Stimulated activated effector memory CD8-positive, alpha-beta T cell treated with anti-CD3 and anti-CD28 coated beads, Interleukin-12 subunit alpha, Interleukin-12 subunit beta, amount 100 ng/mL, for 72 hours (primary cell): ENCODE results near the gene AARS2.

ENCODE experiments used
- ATAC-seq: fragments of 150-1000 bp; cut with Tn5 transposase; 2 replicates; pipeline ENCODE4 v1.10.0; 2021
- DNase-seq, 2 donors: peaks; one replicate each; pipeline ENCODE4 v3.0.0; 2021 to 2022; ENCODE audit warnings: low spot score in 2 of 2
- H3K27ac Mint-ChIP-seq: one replicate; pipeline ENCODE4 v1.8.0; 2022; ENCODE audit warnings: mild to moderate bottlenecking, mixed read lengths
- H3K36me3 Mint-ChIP-seq: one replicate; pipeline ENCODE4 v1.8.0; 2022; ENCODE audit warnings: mild to moderate bottlenecking, mixed read lengths
- H3K4me1 Mint-ChIP-seq: one replicate; pipeline ENCODE4 v1.8.0; 2022; ENCODE audit warnings: mixed read lengths
- H3K4me3 Mint-ChIP-seq: one replicate; pipeline ENCODE4 v1.8.0; 2022; ENCODE audit warnings: mild to moderate bottlenecking, mixed read lengths
- H3K9me3 Mint-ChIP-seq: one replicate; pipeline ENCODE4 v1.8.0; 2022; ENCODE audit warnings: mixed read lengths

The AARS2 gene

DNA sequence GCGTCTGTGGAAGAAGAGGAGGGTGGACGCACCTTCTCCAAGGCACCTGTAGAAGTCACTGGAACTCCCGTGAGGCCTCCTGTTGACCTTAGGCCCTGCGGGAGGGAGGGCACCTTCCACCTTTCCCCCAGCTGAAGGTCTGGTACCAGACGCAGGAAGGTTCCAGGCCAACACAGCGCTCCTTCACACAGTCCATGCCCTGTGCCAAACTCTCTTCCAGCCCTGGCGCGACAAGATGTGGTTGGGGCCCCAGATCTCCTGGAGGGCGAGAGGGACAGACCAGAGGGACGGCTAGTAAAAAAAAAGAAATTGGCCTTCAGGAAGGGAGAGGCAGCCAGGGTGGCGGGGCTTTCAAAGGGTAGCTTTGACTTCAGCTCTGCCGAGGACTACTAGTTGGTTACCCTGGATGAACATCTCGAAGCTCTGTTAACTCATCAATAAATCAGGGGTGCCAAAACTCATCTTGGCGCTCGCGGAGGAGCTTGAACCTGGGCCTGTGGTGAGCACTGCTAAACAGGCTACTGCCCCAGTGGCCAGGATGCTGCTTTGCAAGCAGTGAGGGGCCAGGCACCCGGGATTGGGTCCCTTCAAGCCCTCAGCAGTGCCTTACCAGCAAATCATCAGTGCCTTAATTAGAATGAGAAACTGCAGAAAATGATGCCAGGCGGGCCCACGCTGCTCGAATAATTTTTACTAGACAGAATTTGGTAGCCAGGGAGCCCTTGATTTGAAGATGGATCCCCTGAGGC is 14.9 kb downstream of the AARS2 start:
- Mint-ChIP-seq H3K27ac (no peak overlapping the region), H3K4me3 (peak overlapping the region; percentile 50), H3K9me3 (no peaks in the 10 kb centered on the region), H3K4me1 (peaks cover 15% of the 10 kb centered on the region), H3K36me3 (peaks cover 28% of the 10 kb centered on the region)
- no peak for DNase-seq
- no peak for ATAC-seq

- no peaks in the 10 kb centered on the region for H3K9me3 Mint-ChIP-seq
- peaks cover 26% of the 10 kb centered on the region for H3K36me3 Mint-ChIP-seq
- peaks cover 15% of the 10 kb centered on the region for H3K4me1 Mint-ChIP-seq
- DNase-seq (peak in 1 of 2 donors; percentile 28), ATAC-seq (peak; percentile 81)
- no peak overlapping the region for H3K27ac Mint-ChIP-seq
- H3K4me3 Mint-ChIP-seq, result peak overlapping the region; percentile 50
Measured at GRCh38 chr6:44297063-44298038, 15.8 kb downstream of the AARS2 start.

DNA sequence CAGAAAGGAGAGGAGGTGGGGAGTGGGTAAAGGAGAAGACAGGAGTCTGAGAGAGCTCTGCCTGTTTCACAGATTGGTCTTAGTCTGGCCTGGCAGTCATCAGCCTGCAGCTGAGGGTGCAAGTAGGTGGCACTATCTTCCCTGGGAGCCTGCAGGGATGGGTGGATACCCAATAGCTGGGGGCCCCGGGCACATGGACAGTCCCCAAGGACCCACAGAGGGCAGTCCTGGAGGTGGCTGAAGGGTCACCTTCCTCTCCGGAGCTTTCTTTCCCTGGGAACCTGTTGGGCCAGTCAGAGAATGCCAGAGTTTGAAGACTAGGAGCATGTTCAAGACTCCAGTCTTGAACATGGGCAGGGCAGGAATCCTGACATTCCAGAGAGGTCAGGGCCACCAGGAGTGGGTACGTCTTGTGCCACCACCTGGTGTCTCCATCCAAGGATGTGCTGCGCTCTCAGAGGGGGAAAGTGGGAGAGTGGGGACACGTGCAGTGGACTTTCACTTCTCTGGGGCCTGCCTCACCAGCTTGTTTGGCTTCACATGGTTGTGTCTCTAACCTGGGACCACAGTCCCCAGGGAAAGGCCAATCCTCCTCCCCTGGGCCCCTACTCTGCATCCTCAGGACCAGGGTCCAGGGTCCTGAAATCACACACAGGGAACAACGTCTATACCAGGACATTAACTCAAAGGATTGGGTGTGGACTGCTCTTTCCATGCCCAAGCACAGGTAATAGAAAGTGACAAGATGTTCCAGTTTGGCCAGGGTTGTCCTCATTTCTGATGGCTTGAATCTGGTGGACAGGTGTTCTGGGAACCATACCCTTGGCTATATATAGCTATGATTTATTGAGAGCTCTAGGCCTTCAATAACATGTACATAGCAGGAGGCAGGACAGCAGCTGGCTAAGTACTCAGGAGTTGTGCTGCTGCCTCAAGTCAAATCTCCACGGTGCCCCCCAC is 18.0 kb downstream of the AARS2 start:
- no peak overlapping the region for H3K4me3 Mint-ChIP-seq
- ATAC-seq, result no peak
- H3K4me1 Mint-ChIP-seq, result peaks cover 15% of the 10 kb centered on the region
- H3K9me3 Mint-ChIP-seq, result no peaks in the 10 kb centered on the region
- H3K27ac Mint-ChIP-seq, result no peak overlapping the region
- no peak for DNase-seq
- peaks cover 8% of the 10 kb centered on the region for H3K36me3 Mint-ChIP-seq

DNA sequence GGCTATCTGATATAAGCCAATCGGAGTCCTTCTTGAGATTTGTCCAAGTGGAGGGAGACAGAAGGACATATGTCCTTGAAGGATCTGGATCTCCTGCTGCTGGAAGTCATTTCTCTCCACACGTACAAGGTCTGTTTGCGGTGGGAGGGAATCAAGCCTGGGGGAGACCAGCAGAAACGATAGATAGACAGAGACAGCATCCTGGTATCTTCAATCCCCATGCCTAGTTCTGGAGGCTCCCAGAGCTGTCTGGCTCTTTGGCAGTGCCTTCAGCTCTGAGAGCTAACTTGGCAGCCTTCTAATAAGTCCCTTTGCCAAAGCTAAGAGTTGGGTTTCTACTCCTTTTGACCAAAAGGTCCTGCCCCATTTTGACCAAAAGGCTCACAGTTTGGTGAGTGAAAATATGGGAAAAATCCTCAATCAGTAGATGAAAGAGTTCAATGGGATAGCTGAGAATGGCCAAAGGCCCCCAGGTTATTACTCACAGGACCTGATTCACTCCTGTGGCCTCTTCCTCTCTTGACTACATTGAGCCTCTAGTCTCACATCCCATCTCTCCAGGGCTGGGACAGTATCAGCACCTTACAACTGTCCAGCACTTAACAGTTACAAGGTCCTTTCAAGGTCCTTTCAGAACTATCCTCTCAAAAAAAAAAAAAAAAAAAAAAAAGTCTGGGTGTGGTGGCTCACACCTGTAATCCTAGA is 20.3 kb downstream of the AARS2 start:
- no peak overlapping the region for H3K4me3 Mint-ChIP-seq

GRCh38 chr6:44291841-44292240 is 21.3 kb downstream of the AARS2 start:
- H3K9me3 Mint-ChIP-seq, result no peaks in the 10 kb centered on the region
- no peak overlapping the region for H3K27ac Mint-ChIP-seq
- DNase-seq (no peak), ATAC-seq (no peak)
- peaks cover 6% of the 10 kb centered on the region for H3K4me1 Mint-ChIP-seq
- no peak overlapping the region for H3K4me3 Mint-ChIP-seq
- peaks cover 5% of the 10 kb centered on the region for H3K36me3 Mint-ChIP-seq

More for the DNA sequence above, 20.3 kb downstream of the AARS2 start:
- Mint-ChIP-seq H3K27ac (no peak overlapping the region), H3K9me3 (no peaks in the 10 kb centered on the region), H3K4me1 (peaks cover 10% of the 10 kb centered on the region), H3K36me3 (peaks cover 5% of the 10 kb centered on the region)
- ATAC-seq, result no peak
- no peak for DNase-seq

- H3K4me3 Mint-ChIP-seq, result no peak overlapping the region
- DNase-seq (no peak), ATAC-seq (no peak)
- H3K4me1 Mint-ChIP-seq, result no peaks in the 10 kb centered on the region
- no peak overlapping the region for H3K27ac Mint-ChIP-seq
- H3K9me3 Mint-ChIP-seq, result no peaks in the 10 kb centered on the region
- peaks cover 5% of the 10 kb centered on the region for H3K36me3 Mint-ChIP-seq
Measured at GRCh38 chr6:44289726-44290260, 23.4 kb downstream of the AARS2 start.

DNA sequence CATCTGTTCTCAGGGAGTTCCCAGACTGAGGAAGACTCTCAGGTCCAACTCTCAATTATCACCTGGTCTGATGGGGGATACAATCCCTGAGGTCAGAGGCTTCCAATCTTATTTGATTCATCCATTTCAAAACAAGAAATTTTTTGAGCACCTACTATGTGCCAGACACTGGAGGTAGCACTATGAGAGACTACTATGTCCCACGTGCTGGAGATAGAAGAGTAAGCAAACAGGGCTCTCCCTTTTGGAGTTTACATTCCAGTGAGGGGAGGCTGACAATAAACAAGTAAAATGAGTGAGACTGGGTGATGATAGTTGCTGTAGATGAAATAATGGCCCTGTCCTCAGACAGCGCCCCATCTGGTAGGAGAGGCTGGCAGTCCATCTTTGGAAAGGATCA is 26.4 kb downstream of the AARS2 start:
- H3K4me1 Mint-ChIP-seq, result no peaks in the 10 kb centered on the region
- H3K27ac Mint-ChIP-seq, result no peak overlapping the region
- no peaks in the 10 kb centered on the region for H3K9me3 Mint-ChIP-seq
- DNase-seq (no peak), ATAC-seq (no peak)
- no peak overlapping the region for H3K4me3 Mint-ChIP-seq
- H3K36me3 Mint-ChIP-seq, result peaks cover 5% of the 10 kb centered on the region

DNA sequence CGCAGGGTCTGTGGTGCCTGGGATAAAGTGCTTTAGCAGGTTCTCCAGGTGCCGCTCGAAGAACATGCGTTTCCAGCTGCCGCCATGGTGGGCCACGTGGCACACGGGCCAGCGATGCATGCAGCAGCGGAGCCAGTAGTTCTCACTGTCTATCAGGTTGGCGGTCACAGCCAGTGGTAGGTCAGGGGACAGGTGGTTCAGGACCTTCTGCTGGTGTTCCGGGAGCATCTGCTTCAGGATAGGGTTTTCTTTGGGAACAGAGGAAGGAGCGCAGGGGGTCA is 26.9 kb downstream of the AARS2 start:
- DNase-seq (no peak), ATAC-seq (no peak)
- H3K36me3 Mint-ChIP-seq, result peaks cover 5% of the 10 kb centered on the region
- H3K4me3 Mint-ChIP-seq, result no peak overlapping the region
- no peak overlapping the region for H3K27ac Mint-ChIP-seq
- H3K9me3 Mint-ChIP-seq, result no peaks in the 10 kb centered on the region
- no peaks in the 10 kb centered on the region for H3K4me1 Mint-ChIP-seq

DNA sequence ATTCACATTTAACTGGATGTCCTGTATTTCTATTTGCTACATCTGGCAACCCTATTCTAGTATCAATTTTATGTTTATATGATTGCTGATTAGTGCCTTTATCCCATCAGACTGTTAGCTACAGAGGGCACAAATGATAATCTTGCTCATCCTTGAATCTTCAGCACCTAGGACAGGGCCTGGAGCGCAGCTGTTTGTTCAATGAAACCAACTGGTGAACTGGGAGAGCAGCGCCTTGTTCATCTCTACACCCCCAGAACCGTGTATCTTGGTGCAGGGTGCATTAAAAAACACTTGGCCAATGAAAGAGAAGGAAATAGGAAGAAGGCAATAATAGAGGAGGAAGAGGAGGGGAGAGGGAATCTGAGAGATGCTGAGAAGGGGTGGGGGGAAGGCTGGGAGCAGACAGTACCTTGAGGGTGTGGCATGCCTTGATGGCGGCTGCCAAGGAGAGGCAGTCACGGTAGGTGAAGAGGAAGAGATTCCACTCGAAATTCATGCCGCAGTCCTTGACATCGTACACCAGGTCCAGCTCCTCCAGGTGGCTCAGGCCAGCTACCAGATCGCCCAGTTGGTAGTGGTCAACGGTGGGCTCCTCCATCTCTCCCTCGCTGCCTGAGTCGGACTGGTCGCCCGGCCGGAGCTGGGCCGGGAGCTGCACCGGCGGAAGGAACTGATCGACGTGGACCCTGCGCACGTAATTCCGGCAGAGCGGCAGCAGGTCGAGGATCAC is 27.4 kb downstream of the AARS2 start:
- no peak for DNase-seq

DNA sequence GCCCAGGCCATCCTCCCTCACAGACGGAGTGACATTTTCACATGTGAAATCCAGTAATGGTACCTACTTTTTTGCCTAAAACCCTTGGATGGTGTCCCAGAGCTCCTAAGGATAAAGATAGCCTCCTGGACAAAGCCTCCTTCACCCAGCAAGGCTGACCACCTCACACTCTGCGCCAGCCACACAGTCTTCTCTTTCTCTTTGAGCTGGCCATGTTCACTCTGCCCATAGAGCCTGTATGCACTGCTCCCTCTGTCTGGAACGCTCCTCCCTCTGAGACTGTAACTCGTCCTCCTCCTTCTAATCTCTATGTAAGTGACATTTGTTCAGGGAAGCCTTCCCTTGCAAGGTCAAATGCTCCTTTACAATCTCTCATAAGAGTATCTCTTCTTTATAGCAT is 28.3 kb downstream of the AARS2 start:
- Mint-ChIP-seq H3K27ac (no peak overlapping the region), H3K9me3 (no peaks in the 10 kb centered on the region), H3K4me3 (no peak overlapping the region), H3K4me1 (no peaks in the 10 kb centered on the region), H3K36me3 (peaks cover 4% of the 10 kb centered on the region)
- DNase-seq (no peak), ATAC-seq (no peak)

More for the DNA sequence above, 27.4 kb downstream of the AARS2 start:
- no peak overlapping the region for H3K27ac Mint-ChIP-seq
- no peaks in the 10 kb centered on the region for H3K4me1 Mint-ChIP-seq
- H3K9me3 Mint-ChIP-seq, result no peaks in the 10 kb centered on the region
- no peak for ATAC-seq
- peaks cover 5% of the 10 kb centered on the region for H3K36me3 Mint-ChIP-seq
- no peak overlapping the region for H3K4me3 Mint-ChIP-seq

DNA sequence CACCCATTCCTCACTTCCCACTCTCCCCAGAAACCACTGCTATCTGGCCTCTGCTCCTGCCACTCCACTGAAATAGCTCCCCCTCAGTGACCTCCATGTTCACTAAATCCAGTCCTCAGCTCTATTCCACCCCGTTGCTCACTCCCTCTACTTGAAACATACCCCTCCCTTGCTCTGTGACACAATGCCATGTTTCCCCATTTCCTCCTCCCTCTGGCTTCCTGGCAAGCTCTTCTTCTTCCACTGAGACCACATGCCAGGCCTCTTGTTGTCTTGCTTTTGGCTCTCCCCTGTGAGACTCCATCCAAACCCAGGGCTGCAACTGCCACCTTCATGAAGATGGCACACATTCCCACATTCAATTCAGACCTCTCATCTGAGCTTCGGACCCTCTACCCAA is 29.0 kb downstream of the AARS2 start:
- H3K9me3 Mint-ChIP-seq, result no peaks in the 10 kb centered on the region
- ATAC-seq (no peak), DNase-seq (no peak)
- H3K4me1 Mint-ChIP-seq, result peaks cover 4% of the 10 kb centered on the region
- no peak overlapping the region for H3K27ac Mint-ChIP-seq
- no peaks in the 10 kb centered on the region for H3K36me3 Mint-ChIP-seq
- H3K4me3 Mint-ChIP-seq, result no peak overlapping the region

DNA sequence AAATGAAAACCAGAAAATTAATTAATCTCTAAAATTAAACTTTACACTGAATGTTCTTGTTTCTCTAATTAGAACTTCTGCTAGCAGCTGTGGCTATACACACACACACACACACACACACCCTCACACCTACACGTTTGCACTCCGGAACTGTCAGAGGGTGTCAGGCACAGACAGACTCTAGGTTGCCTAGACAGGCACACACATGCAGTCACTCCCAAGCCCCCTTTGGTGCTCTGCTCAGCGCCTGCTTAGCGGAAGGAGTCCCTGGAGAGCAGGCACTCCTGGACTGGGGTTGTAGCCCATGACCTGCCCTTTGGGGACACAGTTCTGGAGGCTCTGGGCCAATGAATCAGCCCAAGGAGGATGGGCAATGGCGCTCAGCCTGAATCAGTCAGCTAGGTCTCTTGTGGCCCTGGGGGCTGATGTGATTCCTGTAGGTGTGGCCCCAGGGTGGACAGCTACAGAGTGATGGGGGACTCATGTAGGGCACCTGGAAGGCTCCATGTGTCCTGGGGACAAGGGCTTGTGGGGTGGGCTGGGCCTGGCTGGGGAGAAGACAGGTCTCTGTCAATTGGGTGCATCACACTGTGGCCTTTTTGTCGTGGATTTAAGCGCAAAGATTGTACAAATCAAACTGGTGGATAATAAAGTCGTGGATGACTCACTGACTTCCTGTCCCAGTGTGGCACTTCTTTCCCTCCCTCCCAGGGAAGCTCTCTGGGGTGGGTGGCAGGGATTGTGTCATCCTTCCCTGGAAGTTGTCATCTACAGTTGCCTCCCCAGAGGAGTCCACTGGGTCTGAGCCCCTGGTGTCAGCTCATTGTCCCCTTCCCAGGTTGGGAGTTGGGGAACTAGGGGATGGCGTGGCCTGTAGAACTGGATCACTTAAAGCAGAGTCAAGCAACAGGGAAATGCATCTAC is 34.1 kb downstream of the AARS2 start:
- H3K4me3 Mint-ChIP-seq, result no peak overlapping the region
- no peaks in the 10 kb centered on the region for H3K36me3 Mint-ChIP-seq
- DNase-seq (no peak), ATAC-seq (no peak)
- H3K27ac Mint-ChIP-seq, result no peak overlapping the region
- peaks cover 6% of the 10 kb centered on the region for H3K4me1 Mint-ChIP-seq
- H3K9me3 Mint-ChIP-seq, result no peaks in the 10 kb centered on the region

- ATAC-seq, result no peak
- Mint-ChIP-seq H3K27ac (no peak overlapping the region), H3K9me3 (no peaks in the 10 kb centered on the region), H3K4me3 (no peak overlapping the region), H3K36me3 (no peaks in the 10 kb centered on the region), H3K4me1 (peaks cover 6% of the 10 kb centered on the region)
- DNase-seq, result no peak
Measured at GRCh38 chr6:44278315-44278714, 34.8 kb downstream of the AARS2 start.
